A549 (cell line): ENCODE results near the gene NPRL2. TPM values are rescaled to one million over a fixed set of nuclear protein-coding genes. Genes with fewer than 3 reads are reported as not detected.

Experiments used
- ATAC-seq, 2 experiments: fragments of 200-7000 bp in 1 of 2; fragments of >200 bp in 1 of 2; cut with Nextera tagmentation in 1 of 2; cut with Tn5 transposase in 1 of 2; 3 replicates each; pipeline versions ENCODE4 v1.8.0 to v1.9.1; 2018 to 2020; ENCODE audit warnings: mild to moderate bottlenecking in 1 of 2, moderate library complexity in 1 of 2
- CTCF ChIA-PET: fragments of 300-600 bp; sonication (Branson Sonifier 250); formaldehyde crosslinking; extraction: SDS; loops from one replicate; lab custom pipeline; 2021; ENCODE audit warnings: antibody characterized with exemption, inconsistent platforms; lab: Yijun Ruan, JAX
- POLR2A ChIA-PET: fragments of 350-600 bp; formaldehyde crosslinking; extraction: SDS; loops from one replicate; lab custom pipeline; 2021; ENCODE audit warnings: antibody characterized with exemption, inconsistent platforms; lab: Yijun Ruan, JAX
- DNase-seq, 2 experiments: peaks; one replicate each; pipeline versions ENCODE4 v3.0.0 to v3.0.0-alpha.2; 2011 to 2016; ENCODE audit warnings: low read depth in 1 of 2, low spot score in 1 of 2
- FAIRE-seq: peaks from 2 replicates; lab custom pipeline; 2011; peaks lifted over from hg19 to GRCh38; lab: Jason Lieb, UNC
- H3K27ac ChIP-seq, 2 experiments: fragments of >200 bp; sonication (Bioruptor Twin); formaldehyde crosslinking; 3 replicates each; pipeline ENCODE4 v1.5.1; 2016 to 2017
- H3K4me1 ChIP-seq: fragments of >200 bp; sonication (Bioruptor Twin); formaldehyde crosslinking; 3 replicates; pipeline ENCODE4 v1.6.1; 2016
- H3K4me2 ChIP-seq: fragments of >200 bp; sonication (Bioruptor Twin); formaldehyde crosslinking; 3 replicates; pipeline ENCODE4 v1.6.1; 2016
- H3K4me3 ChIP-seq: fragments of >200 bp; sonication (Bioruptor Twin); formaldehyde crosslinking; 3 replicates; pipeline ENCODE4 v1.5.1; 2016
- H3K9me3 ChIP-seq: fragments of >200 bp; sonication (Bioruptor Twin); formaldehyde crosslinking; 3 replicates; pipeline ENCODE4 v1.6.1; 2016
- CBX2 ChIP-seq: fragments of 200-600 bp; sonication (generic); IDR thresholded peaks from 2 replicates; pipeline ENCODE4 v1.6.1; 2016; ENCODE audit warnings: low read depth, mild to moderate bottlenecking, borderline replicate concordance
- CHD4 ChIP-seq: fragments of 200-600 bp; sonication (generic); IDR thresholded peaks from 2 replicates; pipeline ENCODE4 v1.6.1; 2016; ENCODE audit warnings: antibody characterized with exemption, mild to moderate bottlenecking, borderline replicate concordance
- EHF ChIP-seq: fragments of 250-450 bp; sonication (Bioruptor Pico); IDR thresholded peaks from 2 replicates; pipeline ENCODE4 v1.5.0; 2020; ENCODE audit warnings: mild to moderate bottlenecking
- EHMT2 ChIP-seq: fragments of 200-600 bp; sonication (generic); IDR thresholded peaks from 2 replicates; pipeline ENCODE4 v1.6.1; 2016; ENCODE audit warnings: antibody characterized with exemption, low read depth, mild to moderate bottlenecking, moderate library complexity
- EP300 ChIP-seq, 2 experiments: fragments of >200 bp; sonication (Bioruptor Twin); formaldehyde crosslinking; IDR thresholded peaks; 2 replicates in 1 of 2; 3 replicates in 1 of 2; pipeline ENCODE4 v1.6.1; 2016 to 2017
- ESRRA ChIP-seq: fragments of 150-350 bp; IDR thresholded peaks from 2 replicates; pipeline ENCODE4 v1.6.1; 2014; ENCODE audit warnings: mild to moderate bottlenecking, low read length, borderline replicate concordance
- FOSB ChIP-seq: fragments of 250-450 bp; sonication (Bioruptor Pico); IDR thresholded peaks from 2 replicates; pipeline ENCODE4 v1.5.0; 2020; ENCODE audit warnings: mild to moderate bottlenecking, moderate library complexity
- FOXS1 ChIP-seq: fragments of 250-450 bp; sonication (Bioruptor Pico); IDR thresholded peaks from 2 replicates; pipeline ENCODE4 v1.5.0; 2020; ENCODE audit warnings: mild to moderate bottlenecking, moderate library complexity
- GATA3 ChIP-seq: IDR thresholded peaks from 2 replicates; pipeline ENCODE4 v1.6.1; 2012; ENCODE audit warnings: borderline replicate concordance
- HDAC2 ChIP-seq: fragments of 200-600 bp; sonication (generic); IDR thresholded peaks from 2 replicates; pipeline ENCODE4 v1.6.1; 2016
- HMGXB4 ChIP-seq: fragments of 250-450 bp; sonication (Bioruptor Pico); IDR thresholded peaks from 2 replicates; pipeline ENCODE4 v1.5.0; 2021; ENCODE audit warnings: mild to moderate bottlenecking, moderate library complexity, borderline replicate concordance
- HOXA7 ChIP-seq: fragments of 250-450 bp; sonication (Bioruptor Pico); IDR thresholded peaks from 2 replicates; pipeline ENCODE4 v1.5.0; 2020; ENCODE audit warnings: mild to moderate bottlenecking, moderate library complexity
- HOXB5 ChIP-seq: fragments of 250-450 bp; sonication (Bioruptor Pico); IDR thresholded peaks from 2 replicates; pipeline ENCODE4 v1.5.0; 2020; ENCODE audit warnings: mild to moderate bottlenecking, moderate library complexity
- JUNB ChIP-seq: fragments of >200 bp; sonication (Bioruptor Twin); formaldehyde crosslinking; IDR thresholded peaks from 2 replicates; pipeline ENCODE4 v1.6.1; 2016
- KDM1A ChIP-seq: fragments of 200-600 bp; sonication (generic); IDR thresholded peaks from 2 replicates; pipeline ENCODE4 v1.6.1; 2016; ENCODE audit warnings: low read depth, mild to moderate bottlenecking
- NR3C1 ChIP-seq: fragments of >200 bp; sonication (Bioruptor Twin); formaldehyde crosslinking; IDR thresholded peaks from 3 replicates; pipeline ENCODE4 v1.6.1; 2017
- PHF8 ChIP-seq: fragments of 200-600 bp; sonication (generic); IDR thresholded peaks from 2 replicates; pipeline ENCODE4 v1.6.1; 2016; ENCODE audit warnings: low read depth, mild to moderate bottlenecking, antibody characterized with exemption, moderate library complexity, borderline replicate concordance
- POLR2A ChIP-seq: IDR thresholded peaks from 2 replicates; pipeline ENCODE4 v1.6.1; 2012; ENCODE audit warnings: mild to moderate bottlenecking, low read length
- RAD21 ChIP-seq, 2 experiments: fragments of >200 bp in 1 of 2; sonication (Bioruptor Twin) in 1 of 2; formaldehyde crosslinking in 1 of 2; IDR thresholded peaks in 1 of 2; conservative IDR thresholded peaks in 1 of 2; 2 replicates in 1 of 2; 3 replicates in 1 of 2; pipeline ENCODE4 v1.6.1; 2012 to 2018; ENCODE audit warnings: inconsistent platforms in 1 of 2
- RCOR1 ChIP-seq: fragments of 150-350 bp; IDR thresholded peaks from 2 replicates; pipeline ENCODE4 v1.6.1; 2014; ENCODE audit warnings: antibody characterized with exemption, low read length, low read depth
- RFX5 ChIP-seq: fragments of 450-650 bp; IDR thresholded peaks from 2 replicates; pipeline ENCODE4 v1.7.1; 2014; ENCODE audit warnings: antibody characterized with exemption, mild to moderate bottlenecking, moderate library complexity
- RNF2 ChIP-seq: fragments of 200-600 bp; sonication (generic); IDR thresholded peaks from 2 replicates; pipeline ENCODE4 v1.6.1; 2016; ENCODE audit warnings: low read depth, mild to moderate bottlenecking, antibody characterized with exemption, moderate library complexity, borderline replicate concordance
- SREBF2 ChIP-seq: fragments of 450-650 bp; IDR thresholded peaks from 2 replicates; pipeline ENCODE4 v1.6.1; 2014; ENCODE audit warnings: mild to moderate bottlenecking, moderate library complexity
- ZC3H11A ChIP-seq: fragments of 450-650 bp; IDR thresholded peaks from 2 replicates; pipeline ENCODE4 v1.6.1; 2014; ENCODE audit warnings: antibody characterized with exemption, mild to moderate bottlenecking
- ZNF302 ChIP-seq: fragments of 250-450 bp; sonication (Bioruptor Pico); IDR thresholded peaks from 2 replicates; pipeline ENCODE4 v1.9.0; 2021; ENCODE audit warnings: inconsistent platforms, mild to moderate bottlenecking, moderate library complexity
- WGBS: methylation state at CpG from one replicate; pipeline ENCODE4 v1.1.6; 2017; ENCODE audit errors: missing lambda C conversion rate; 5-methylcytosine and 5-hydroxymethylcytosine counted together
- polyA plus RNA-seq, 4 experiments: library from polyadenylated mRNA; depleted of rRNA in 3 of 4; stranded (reverse); fragments of >200 nt; fragmentation: RNase III in 1 of 4; extraction: RNeasy Plus Mini Kit Qiagen cat#74134 plus additional on column Dnase treatment in 1 of 4; gene quantifications; 2 replicates in 3 of 4; 3 replicates in 1 of 4; pipeline ENCODE4 v1.2.3, GENCODE V29; 2011 to 2017
- TF ChIP-seq, protein P1 (sequence below): fragments of 150-350 bp; IDR thresholded peaks from 2 replicates; pipeline ENCODE4 v1.6.1; 2014; ENCODE audit warnings: low read depth, mild to moderate bottlenecking, low read length
- TF ChIP-seq, protein P2 (sequence below): IDR thresholded peaks from 2 replicates; pipeline ENCODE4 v1.6.1; 2012; ENCODE audit warnings: low read depth, borderline replicate concordance
- TF ChIP-seq, protein P3 (sequence below): fragments of 450-650 bp; IDR thresholded peaks from 2 replicates; pipeline ENCODE4 v1.6.1; 2014; ENCODE audit warnings: antibody characterized with exemption
- TF ChIP-seq, protein P4 (sequence below): fragments of 200-600 bp; sonication (generic); IDR thresholded peaks from 2 replicates; pipeline ENCODE4 v1.6.1; 2016; ENCODE audit warnings: antibody characterized with exemption, mild to moderate bottlenecking, moderate library complexity

The NPRL2 gene
- polyA plus RNA-seq, 2 of the 4 experiments (the other 2 are of a cell fraction): 19.5 to 19.9 TPM

DNA sequence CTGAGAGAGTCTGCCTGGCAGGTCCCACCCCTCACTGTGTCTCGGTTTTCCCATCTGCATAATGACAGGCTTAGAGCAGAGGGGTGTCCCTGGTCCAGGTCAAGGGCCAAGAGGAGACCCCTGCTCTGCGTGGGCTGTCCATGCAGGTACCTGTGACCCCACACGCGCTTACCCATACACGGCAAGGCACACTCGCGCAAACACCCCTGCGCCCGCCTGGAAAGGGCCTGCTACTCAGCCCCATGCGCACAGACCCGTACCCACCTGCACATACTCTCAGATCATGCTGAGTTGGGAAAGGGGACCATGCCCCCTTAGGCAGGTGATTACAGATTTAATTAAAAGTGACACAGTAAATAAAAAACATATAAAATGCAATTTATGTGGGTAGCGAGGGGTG lies 32.1 kb upstream of the NPRL2 start:
- 85% methylated on average over 12 of the region's 12 CpGs for WGBS
- ATAC-seq: no peak
- H3K9me3 ChIP-seq: no peaks in the 10 kb centered on the region
- ChIA-PET CTCF (no interaction called here), POLR2A (no interaction called here)
- TF ChIP-seq HOXA7 (CRISPR knock-in tag) (no peak), RCOR1 (no peak), ZNF302 (CRISPR knock-in tag) (no peak), HMGXB4 (CRISPR knock-in tag) (no peak), ESRRA (no peak), JUNB (no peak), SREBF2 (no peak), RNF2 (no peak), CBX2 (no peak), FOXS1 (CRISPR knock-in tag) (no peak), EHF (CRISPR knock-in tag) (no peak), EHMT2 (no peak), RFX5 (no peak), FOSB (no peak), ZC3H11A (no peak), POLR2A (no peak), HDAC2 (no peak)
- TF ChIP-seq, protein P1, sequence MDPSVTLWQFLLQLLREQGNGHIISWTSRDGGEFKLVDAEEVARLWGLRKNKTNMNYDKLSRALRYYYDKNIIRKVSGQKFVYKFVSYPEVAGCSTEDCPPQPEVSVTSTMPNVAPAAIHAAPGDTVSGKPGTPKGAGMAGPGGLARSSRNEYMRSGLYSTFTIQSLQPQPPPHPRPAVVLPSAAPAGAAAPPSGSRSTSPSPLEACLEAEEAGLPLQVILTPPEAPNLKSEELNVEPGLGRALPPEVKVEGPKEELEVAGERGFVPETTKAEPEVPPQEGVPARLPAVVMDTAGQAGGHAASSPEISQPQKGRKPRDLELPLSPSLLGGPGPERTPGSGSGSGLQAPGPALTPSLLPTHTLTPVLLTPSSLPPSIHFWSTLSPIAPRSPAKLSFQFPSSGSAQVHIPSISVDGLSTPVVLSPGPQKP: no peak
- TF ChIP-seq, protein P2, sequence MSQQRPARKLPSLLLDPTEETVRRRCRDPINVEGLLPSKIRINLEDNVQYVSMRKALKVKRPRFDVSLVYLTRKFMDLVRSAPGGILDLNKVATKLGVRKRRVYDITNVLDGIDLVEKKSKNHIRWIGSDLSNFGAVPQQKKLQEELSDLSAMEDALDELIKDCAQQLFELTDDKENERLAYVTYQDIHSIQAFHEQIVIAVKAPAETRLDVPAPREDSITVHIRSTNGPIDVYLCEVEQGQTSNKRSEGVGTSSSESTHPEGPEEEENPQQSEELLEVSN: no peak
- TF ChIP-seq, protein P3, sequence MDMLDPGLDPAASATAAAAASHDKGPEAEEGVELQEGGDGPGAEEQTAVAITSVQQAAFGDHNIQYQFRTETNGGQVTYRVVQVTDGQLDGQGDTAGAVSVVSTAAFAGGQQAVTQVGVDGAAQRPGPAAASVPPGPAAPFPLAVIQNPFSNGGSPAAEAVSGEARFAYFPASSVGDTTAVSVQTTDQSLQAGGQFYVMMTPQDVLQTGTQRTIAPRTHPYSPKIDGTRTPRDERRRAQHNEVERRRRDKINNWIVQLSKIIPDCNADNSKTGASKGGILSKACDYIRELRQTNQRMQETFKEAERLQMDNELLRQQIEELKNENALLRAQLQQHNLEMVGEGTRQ: no peak
- no peaks in the 10 kb centered on the region for H3K4me1 ChIP-seq
- no peak for DNase-seq
- no peak for FAIRE-seq
- H3K27ac ChIP-seq: no peak overlapping the region
- no peak overlapping the region for H3K4me3 ChIP-seq
- H3K4me2 ChIP-seq: no peak overlapping the region

- H3K4me1 ChIP-seq: no peaks in the 10 kb centered on the region
- no peak for ATAC-seq
- CTCF ChIA-PET: no interaction called here
- no peak for DNase-seq
- WGBS: 90% methylated on average over 2 of the region's 4 CpGs
- H3K4me3 ChIP-seq: no peak overlapping the region
- H3K9me3 ChIP-seq: no peaks in the 10 kb centered on the region
- H3K27ac ChIP-seq: no peak overlapping the region
- H3K4me2 ChIP-seq: no peak overlapping the region
- FAIRE-seq: no peak
- POLR2A ChIA-PET: interaction anchor here (0.6 kb wide), 1 partner anchor 16 kb away, joined by 3 read pairs; no protein-coding TSS in a partner anchor
- TF ChIP-seq RAD21 (conservative IDR thresholded peaks at IDR 0.05 in 1 of 2, IDR thresholded peaks at IDR 0.05 in 1 of 2) (no peak), KDM1A (no peak), EHMT2 (no peak), ZNF302 (CRISPR knock-in tag) (no peak), HOXB5 (CRISPR knock-in tag) (no peak), JUNB (no peak), EP300 (IDR thresholded peaks at IDR 0.05) (no peak), CHD4 (no peak), PHF8 (no peak), SREBF2 (no peak), GATA3 (no peak), NR3C1 (no peak), RFX5 (no peak)
- TF ChIP-seq, protein P4, sequence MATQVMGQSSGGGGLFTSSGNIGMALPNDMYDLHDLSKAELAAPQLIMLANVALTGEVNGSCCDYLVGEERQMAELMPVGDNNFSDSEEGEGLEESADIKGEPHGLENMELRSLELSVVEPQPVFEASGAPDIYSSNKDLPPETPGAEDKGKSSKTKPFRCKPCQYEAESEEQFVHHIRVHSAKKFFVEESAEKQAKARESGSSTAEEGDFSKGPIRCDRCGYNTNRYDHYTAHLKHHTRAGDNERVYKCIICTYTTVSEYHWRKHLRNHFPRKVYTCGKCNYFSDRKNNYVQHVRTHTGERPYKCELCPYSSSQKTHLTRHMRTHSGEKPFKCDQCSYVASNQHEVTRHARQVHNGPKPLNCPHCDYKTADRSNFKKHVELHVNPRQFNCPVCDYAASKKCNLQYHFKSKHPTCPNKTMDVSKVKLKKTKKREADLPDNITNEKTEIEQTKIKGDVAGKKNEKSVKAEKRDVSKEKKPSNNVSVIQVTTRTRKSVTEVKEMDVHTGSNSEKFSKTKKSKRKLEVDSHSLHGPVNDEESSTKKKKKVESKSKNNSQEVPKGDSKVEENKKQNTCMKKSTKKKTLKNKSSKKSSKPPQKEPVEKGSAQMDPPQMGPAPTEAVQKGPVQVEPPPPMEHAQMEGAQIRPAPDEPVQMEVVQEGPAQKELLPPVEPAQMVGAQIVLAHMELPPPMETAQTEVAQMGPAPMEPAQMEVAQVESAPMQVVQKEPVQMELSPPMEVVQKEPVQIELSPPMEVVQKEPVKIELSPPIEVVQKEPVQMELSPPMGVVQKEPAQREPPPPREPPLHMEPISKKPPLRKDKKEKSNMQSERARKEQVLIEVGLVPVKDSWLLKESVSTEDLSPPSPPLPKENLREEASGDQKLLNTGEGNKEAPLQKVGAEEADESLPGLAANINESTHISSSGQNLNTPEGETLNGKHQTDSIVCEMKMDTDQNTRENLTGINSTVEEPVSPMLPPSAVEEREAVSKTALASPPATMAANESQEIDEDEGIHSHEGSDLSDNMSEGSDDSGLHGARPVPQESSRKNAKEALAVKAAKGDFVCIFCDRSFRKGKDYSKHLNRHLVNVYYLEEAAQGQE: no peak
- TF ChIP-seq, protein P1: no peak
Measured at GRCh38 chr3:50381383-50381782, 30.8 kb upstream of the NPRL2 start.
